Anterior cingulate cortex (tissue), 58 donors: ENCODE results near the gene RFESD.

Experiments used
- DNase-seq, 58 donors: peaks; one replicate each; lab custom pipeline; 2025; lab: John Stamatoyannopoulos, UW

RFESD gene

DNA sequence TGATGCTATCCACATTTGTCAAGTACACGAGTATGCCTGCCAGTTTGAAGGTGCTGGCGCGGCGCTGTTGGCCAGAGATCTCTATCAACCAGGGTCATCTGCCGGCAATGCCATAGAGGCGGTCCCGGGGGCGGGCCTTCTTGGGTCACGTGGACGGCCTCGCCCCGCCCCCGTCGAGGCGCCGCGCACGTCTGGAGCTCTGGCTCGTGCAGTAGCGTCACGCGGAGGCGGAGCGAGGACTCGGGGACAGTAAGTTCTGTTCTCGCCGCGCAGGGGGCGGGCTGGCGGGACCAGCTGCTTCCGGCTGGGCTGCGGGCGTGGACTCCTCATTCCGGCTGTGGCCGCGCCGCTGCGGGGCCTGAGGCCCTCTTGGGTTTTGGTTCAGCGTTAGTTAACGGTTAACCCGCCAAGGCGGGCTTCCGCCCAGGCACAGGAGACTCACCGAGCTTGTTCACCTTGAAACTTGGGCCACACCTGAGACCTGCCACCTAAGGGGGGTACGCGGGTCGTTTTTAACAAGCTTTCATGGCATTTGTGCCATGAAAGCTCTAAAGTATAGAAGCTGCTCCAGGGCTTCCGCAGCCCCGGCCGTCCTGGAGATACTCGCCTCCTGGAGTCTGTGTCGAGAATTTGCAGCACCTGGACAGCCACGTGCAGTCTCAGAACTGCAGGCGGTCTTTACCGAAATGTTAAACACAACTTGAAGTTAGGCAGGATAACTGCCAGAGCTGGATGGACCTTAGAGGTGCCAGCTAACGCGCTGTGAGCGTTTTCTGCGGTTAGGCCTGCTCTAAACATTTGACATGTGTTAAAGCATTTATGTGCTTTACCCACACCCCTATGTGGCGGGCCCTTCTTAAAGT is at the start of gene RFESD:
RFESD (plus strand) TSS at position 209 of the 863 bp plus-strand sequence. CDS start 5,495 bp downstream, outside the sequence.
- DNase-seq = peak; percentile 49 to 99 (median 93)

DNA sequence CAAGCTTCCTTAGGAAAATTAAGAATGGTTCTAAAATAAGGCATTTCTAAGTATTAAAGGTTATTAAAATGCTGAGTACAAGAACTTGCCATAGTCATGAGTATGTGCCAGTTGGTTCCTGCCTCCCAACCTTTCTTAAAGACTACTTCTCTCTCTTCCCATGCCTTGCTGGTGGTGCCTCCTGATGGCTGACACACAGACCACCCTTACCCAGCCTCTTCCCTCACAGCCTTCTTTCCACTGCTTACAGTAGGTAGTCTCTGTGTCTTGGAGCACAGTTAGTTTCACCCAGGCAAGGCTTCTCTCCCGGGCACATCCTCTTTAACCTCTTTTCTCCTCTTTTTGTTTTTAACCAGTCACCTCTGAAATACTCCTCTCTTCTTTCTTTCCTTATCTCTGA is 47.3 kb upstream of the RFESD start:
- no peak for DNase-seq

DNA sequence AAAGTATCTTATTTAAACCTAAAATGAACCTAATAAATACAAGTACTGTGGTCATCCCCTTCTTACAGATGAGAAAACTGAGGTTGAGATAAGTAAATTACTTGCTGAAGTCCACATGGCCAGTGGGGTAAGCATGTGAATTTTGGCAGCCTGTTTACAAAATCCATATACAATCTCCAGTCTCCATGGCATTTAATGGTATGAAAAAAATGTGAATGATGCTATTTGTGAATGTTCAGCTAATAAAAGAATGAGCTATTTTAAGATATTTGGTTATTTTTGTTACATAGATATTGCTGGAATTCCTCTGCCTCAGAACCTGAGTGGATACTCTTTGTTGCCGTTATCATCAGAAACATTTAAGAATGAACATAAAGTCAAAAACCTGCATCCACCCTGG is 46.0 kb upstream of the RFESD start:
- DNase-seq = no peak

DNA sequence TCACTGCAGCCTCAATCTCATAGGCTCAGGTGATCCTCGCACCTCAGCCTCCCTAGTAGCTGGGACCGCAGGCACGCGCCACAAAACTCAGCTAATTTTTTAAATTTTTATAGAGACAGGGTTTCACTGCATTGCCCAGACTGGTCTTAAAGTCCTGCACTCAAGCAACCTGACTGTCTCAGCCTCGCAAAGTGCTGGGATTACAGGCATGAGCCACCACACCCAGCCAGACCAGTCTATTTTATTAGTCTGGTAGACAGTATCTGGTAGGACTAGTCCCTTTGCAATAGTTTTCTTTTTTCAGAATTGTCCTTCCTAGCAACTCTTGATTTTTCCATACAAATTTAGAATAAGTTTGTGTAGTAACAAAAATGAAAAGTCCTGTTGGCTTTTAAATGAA is 40.8 kb upstream of the RFESD start:
- DNase-seq = no peak

DNA sequence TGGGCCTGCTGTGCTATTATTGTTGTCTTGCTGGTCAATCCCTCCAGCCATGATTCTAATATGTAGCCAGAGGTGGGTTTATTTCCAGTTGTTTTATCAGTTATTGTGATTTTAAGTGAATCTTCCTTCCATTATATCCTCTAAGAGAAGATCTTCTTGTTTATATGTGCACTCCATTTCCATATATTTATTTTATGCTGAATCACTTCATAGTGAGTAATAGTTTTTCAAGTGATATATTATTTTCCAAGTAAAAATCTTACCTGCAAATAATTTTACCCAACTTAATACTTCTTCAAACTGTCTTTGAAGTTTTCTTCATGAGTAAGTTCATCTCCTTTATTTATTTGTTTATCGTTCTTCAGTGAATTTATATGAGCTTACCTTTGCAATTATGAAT is 40.2 kb upstream of the RFESD start:
- DNase-seq = no peak

DNA sequence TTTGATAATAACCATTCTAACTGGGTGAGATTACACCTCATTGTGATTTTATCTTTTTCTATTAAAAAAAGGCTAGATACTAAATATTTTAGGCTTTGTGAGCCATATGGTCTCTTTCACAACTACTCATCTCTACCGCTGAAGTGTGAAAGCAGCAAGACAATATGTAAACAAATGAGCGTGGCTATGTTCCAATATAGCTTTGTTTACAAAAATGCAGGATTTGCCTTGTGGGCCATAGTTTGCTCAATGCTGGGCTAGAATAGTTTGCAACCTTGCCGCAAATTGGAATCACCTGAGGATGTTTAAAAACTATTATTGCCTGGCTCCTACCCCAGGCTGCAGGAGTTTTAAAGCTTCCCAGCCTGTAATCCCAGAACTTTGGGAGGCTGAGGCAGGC is 36.9 kb upstream of the RFESD start:
- DNase-seq = no peak

DNA sequence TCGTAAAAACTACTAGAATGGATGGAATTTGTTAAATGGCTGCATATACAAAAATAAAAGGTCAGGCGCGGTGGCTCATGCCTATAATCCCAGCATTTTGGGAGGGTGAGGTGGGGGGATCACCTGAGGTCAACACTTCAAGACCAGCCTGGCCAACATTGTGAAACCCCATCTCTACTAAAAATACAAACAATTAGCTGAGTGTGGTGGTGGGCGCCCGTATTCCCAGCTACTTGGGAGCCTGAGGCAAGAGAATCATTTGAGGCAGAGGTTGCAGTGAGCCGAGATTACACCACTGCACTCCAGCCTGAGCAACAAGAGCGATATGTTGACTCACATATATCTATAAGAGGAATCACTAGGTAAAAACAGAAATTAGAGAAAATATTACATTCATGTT is 36.0 kb upstream of the RFESD start:
- no peak for DNase-seq

DNA sequence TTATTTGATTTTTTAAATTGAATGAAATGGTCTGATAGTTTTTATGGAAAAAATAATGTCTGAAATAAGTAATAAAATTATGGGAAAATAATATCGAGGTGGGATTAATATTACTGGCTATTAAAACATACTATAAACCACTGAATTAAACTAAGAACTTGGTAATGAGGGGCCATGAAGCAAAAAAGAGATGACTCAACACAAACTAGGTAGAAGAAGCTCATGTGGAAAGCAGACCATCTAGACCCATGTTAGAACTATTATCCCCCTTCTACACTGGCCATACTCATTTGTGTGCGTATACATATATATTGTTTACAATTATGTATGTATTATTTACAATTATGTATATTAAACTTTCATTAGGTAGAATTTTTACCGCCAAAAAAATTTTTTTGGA is 35.2 kb upstream of the RFESD start:
- no peak for DNase-seq

DNA sequence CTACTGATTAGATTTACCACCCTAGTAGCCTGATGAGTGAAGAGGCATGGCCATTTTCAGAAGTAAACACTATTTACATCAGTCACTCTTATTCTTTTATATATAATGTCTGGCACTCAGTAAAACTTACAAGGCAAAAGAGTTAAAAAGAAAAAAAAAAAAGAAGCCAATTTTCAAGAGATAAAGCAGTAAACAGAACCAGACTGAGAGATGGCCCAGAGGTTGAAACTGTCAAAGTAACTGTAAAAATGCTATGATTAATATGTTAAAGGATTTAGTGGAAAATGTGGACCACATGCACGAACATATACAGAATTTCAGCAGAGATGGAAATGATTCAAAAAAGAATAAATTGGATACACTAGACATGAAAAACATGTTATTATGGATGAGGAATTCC is 33.1 kb upstream of the RFESD start:
- DNase-seq = no peak

DNA sequence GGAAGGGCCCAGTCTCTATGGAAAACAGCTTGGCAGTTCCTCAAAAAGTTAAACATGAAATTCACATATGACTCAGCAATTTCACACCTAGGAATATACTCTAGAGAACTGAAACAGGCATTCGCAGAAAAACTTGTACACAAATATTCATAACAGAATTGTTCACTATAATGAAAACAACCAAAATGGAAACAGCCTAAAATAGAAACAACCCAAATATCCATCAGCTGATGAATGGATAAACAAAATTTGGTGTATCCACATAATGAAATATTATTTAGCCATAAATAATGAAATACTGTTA is 31.5 kb upstream of the RFESD start:
- DNase-seq = no peak

DNA sequence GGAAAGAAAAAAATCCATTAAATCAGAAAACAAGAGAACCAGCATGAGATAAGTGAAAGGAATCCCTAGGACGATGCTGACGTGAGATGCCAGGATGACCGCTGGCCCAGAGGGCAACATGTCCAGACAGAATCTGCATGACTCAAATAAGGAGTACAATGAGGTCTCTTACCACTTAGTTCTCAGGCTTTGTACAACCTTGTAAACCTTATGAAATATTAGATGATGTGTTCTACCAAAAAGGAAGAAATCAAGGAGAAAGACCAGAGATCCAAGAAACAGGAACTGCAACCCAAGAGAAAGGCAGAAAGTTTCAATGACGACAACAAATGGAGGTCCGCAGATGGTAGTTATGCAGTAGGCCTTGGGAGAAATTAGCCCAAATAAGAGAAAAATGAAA is 29.5 kb upstream of the RFESD start:
- DNase-seq = no peak

DNA sequence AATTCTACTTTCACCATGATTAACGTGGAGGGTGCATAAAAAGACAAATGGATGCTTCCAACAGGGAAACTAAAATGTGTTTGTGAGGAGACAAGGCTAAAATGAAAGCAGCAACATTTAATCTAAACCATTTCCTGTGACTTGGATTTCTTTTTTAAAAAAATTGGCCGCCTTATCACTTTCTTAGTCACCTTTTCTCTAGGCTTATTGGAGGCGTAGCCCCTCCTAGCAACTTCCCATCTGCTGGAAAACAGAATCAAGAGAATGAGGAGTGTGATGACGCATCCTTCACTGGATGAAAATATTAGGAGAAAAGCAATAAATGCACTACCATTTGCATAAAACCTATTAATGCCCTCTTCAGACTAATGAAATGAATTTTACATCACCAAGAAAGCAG is 27.5 kb upstream of the RFESD start:
- no peak for DNase-seq

DNA sequence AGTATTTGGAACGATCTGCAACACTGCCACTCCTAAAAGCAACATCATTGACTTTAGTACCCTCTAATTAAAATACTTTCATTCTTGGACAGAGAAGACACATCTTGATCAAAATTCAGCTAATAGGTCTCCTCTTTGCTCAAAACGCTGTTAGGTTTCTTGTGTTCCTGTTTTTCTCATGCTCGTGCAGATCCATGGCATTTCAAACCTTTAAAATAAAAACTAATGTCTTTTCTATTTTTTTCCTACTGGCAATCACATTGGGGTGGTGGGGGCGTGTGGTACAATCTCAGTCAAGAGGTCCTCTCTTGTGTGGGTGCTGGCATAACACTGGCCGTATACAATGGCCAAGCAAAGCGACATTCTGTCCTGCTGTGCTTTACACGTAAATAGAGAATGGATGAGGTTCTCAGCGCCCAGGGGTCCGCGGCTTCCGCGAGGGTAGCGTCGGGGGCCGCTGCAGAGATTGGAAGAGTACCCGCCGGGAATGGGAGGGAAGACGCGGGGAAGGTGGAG is 27.0 kb upstream of the RFESD start:
- DNase-seq = peak in 2 of 58 donors; percentile 19 to 55

DNA sequence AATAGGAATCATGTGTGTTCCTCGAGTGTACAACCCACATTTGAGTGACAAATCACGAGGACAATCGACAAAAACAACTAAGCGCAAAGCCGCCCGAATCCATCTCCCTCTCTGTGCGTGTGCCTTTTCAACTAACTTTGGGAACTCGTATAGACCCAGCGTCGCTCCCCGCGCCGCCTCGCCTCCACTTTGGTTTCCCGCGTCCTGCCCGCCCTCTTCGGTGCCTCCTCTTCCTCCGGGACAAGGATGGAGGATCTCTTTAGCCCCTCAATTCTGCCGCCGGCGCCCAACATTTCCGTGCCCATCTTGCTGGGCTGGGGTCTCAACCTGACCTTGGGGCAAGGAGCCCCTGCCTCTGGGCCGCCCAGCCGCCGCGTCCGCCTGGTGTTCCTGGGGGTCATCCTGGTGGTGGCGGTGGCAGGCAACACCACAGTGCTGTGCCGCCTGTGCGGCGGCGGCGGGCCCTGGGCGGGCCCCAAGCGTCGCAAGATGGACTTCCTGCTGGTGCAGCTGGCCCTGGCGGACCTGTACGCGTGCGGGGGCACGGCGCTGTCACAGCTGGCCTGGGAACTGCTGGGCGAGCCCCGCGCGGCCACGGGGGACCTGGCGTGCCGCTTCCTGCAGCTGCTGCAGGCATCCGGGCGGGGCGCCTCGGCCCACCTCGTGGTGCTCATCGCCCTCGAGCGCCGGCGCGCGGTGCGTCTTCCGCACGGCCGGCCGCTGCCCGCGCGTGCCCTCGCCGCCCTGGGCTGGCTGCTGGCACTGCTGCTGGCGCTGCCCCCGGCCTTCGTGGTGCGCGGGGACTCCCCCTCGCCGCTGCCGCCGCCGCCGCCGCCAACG is 26.3 kb upstream of the RFESD start, which contains the start of gene GPR150:
GPR150 (plus strand) TSS at position 58 of the 840 bp plus-strand sequence; CDS start at position 247, 189 bp downstream.
- peak in 27 of 58 donors; percentile 9 to 45 (median 21) for DNase-seq

DNA sequence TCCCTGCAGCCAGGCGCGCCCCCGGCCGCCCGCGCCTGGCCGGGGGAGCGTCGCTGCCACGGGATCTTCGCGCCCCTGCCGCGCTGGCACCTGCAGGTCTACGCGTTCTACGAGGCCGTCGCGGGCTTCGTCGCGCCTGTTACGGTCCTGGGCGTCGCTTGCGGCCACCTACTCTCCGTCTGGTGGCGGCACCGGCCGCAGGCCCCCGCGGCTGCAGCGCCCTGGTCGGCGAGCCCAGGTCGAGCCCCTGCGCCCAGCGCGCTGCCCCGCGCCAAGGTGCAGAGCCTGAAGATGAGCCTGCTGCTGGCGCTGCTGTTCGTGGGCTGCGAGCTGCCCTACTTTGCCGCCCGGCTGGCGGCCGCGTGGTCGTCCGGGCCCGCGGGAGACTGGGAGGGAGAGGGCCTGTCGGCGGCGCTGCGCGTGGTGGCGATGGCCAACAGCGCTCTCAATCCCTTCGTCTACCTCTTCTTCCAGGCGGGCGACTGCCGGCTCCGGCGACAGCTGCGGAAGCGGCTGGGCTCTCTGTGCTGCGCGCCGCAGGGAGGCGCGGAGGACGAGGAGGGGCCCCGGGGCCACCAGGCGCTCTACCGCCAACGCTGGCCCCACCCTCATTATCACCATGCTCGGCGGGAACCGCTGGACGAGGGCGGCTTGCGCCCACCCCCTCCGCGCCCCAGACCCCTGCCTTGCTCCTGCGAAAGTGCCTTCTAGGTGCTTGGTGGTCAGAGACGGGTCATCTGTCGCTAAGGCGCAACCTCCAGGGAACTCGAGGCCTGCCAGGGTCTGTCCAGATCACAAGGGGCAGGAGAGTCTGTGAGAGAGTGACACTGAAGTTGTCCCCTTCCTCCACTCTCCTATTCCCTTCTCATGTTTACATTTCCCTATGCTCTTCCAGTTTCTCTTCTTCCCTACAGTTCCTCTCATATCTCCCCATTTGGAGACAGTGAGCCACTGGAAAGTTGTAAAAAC is 25.4 kb upstream of the RFESD start:
- peak in 14 of 58 donors; percentile 1 to 42 (median 15) for DNase-seq

DNA sequence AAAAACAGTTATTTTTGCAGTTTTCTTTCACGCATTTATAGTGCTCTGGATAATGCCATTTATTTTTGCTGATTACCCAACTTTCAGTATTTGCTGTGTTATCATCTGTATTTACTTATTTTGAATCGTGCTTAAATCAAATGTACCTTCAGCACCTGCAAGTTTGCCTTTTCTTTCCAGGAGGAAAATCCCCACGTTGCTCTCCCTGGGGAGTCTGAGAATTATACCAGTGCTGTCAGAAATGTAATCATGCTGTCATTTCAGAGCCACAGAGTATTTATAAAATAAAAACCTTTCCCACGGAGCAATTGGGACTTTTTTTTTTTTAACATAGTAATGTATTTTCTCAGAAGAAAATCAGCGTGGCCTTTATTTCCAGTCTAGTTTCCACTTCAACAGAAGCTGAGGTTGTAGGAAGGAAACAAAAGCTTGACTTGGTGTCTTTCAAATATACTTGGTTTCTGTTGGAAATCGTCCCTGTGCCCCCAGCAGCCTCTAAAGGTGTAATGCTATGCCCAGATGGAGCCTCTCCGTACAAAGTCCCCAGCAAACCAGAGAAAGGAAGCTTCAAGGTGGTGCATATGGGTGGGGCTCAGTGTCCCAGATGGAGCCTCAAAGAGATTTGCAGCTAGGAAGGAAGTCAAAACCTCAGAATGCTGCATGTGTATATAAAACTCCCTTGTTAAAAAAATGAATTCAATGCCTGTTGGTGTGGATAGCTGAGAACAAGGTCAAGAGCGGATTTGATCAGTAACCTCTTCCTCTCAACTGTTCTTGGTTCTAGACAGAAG is 24.5 kb upstream of the RFESD start:
- no peak for DNase-seq

DNA sequence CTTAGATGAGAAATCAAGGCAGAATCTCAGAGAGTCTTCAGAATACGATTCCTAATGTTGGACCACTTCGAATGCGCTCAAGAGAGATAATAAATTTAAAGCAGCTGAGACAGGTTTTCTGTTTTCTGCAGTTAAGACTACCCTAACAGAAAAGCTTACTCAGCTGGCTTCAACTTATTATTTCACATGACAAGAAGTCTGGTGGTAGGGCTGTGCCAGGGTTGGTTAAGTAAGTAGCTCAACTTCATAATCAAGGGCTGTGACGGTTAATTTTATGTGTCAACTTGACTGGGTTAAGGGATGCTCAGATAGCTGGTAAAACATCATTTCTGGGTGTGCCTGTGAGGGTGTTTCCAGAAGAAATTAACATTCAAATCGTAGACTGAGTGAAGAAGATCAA is 22.9 kb upstream of the RFESD start:
- DNase-seq = no peak

DNA sequence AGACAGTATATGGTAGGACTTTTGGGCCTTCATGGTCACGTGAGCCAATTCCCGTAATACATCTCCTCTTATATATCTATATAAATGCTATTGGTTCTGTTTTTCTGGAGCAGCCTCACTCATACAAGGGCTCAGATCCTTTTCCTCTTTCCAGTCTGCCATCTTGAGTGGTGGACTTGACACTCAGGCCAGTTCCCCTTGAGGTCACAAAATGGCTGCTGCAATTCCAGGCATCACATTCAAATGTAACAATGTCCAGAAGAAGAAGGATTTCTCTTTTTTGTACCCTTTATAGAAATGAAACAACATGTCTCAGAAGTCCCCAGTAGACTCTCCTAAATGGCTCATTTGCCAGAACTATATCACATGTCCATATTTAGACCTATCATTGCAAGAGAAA is 22.2 kb upstream of the RFESD start:
- no peak for DNase-seq

DNA sequence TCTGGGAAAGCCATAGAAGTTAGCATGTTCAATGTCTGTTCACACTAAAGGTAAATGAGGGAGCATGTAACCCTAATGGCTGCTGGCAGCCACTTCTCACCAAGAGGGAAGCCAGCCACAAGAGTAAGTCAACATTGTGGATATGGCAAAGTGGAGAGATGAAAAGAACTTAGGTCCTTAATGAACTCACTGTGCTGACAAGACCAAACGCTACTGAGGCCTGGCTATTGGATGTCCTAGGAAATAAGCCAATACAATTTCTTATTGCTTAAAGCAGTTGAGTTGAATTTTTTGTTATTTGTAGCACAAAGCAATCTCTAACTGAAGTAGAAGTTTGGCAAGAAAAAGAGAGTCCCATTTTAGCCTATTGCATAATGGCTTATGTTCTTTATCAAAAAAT is 19.9 kb upstream of the RFESD start:
- DNase-seq = no peak
